Heart right ventricle (tissue), 16 donors: Measurements from ENCODE around the gene KRT71. TPM values are rescaled to one million over a fixed set of nuclear protein-coding genes. Genes with fewer than 3 reads are reported as not detected.

Experiments used
- ATAC-seq, 8 donors: fragments of 200-7000 bp; cut with Tn5 transposase; one replicate each; pipeline ENCODE4 v1.9.1; 2020; ENCODE audit warnings: mild to moderate bottlenecking in 8 of 8, moderate library complexity in 8 of 8, moderate number of reproducible peaks in 1 of 8
- DNase-seq, 2 donors: peaks; one replicate each; pipeline ENCODE4 v3.0.0-alpha.2; 2020
- H3K27ac ChIP-seq, 10 donors: fragments of 200-600 bp; sonication (generic) in 2 of 10; one replicate each; pipeline versions ENCODE4 v1.5.0 to v1.8.0; 2020 to 2022; ENCODE audit warnings: mild to moderate bottlenecking in 3 of 10
- H3K27me3 ChIP-seq, 7 donors: fragments of 200-600 bp; one replicate each; pipeline ENCODE4 v1.8.0; 2021 to 2022; ENCODE audit warnings: mild to moderate bottlenecking in 2 of 7
- H3K36me3 ChIP-seq, 9 donors: fragments of 200-600 bp; sonication (generic) in 1 of 9; one replicate each; pipeline versions ENCODE4 v1.5.0 to v1.8.0; 2020 to 2022; ENCODE audit warnings: mild to moderate bottlenecking in 2 of 9
- H3K4me1 ChIP-seq, 9 donors: fragments of 200-600 bp; sonication (generic) in 1 of 9; one replicate each; pipeline versions ENCODE4 v1.5.0 to v1.8.0; 2020 to 2022; ENCODE audit warnings: mild to moderate bottlenecking in 4 of 9
- H3K4me3 ChIP-seq, 10 donors: fragments of 200-600 bp; sonication (generic) in 2 of 10; one replicate each; pipeline versions ENCODE4 v1.5.0 to v1.8.0; 2020 to 2022; ENCODE audit warnings: mild to moderate bottlenecking in 7 of 10, moderate library complexity in 2 of 10
- H3K9me3 ChIP-seq, 11 donors: fragments of 200-600 bp in 10 of 11; sonication (generic) in 2 of 11; one replicate each; pipeline versions ENCODE4 v1.5.0 to v1.8.0; 2013 to 2022; ENCODE audit warnings: mild to moderate bottlenecking in 2 of 11, control low read depth in 1 of 11, moderate library complexity in 1 of 11
- WGBS, 2 donors: extraction: QIAGEN DNeasy Blood & Tissue Kit; methylation state at CpG; one replicate each; pipeline ENCODE4 v1.1.7; 2013; ENCODE audit warnings: inconsistent platforms in 1 of 2; 5-methylcytosine and 5-hydroxymethylcytosine counted together
- intact Hi-C, 10 donors: fragments of 100-400 bp; cut with DNase I; formaldehyde crosslinking; loops; one replicate each; pipeline versions ENCODE4 v1.11.1 to v1.14.2; 2022
- polyA plus RNA-seq, 2 donors: library from polyadenylated mRNA; stranded (reverse); fragments of 200-250 nt; gene quantifications; one replicate each; pipeline ENCODE4 v1.2.3, GENCODE V29; 2013
- total RNA-seq, 10 donors: library from RNA; stranded (reverse); fragmentation: NEBNext Ultra II Directional in 3 of 10; extraction: Animal tissue kit (Norgen Biotek cat#: 25700) in 3 of 10; gene quantifications; one replicate each; pipeline versions ENCODE4 v1.2.1 to v1.2.4, GENCODE V29; 2021 to 2023
- TF ChIP-seq, protein P1 (sequence below), 9 donors: fragments of 200-600 bp; sonication (generic) in 2 of 9; IDR thresholded peaks; one replicate each; pipeline versions ENCODE4 v1.5.0 to v1.8.0; 2021 to 2022; ENCODE audit warnings: antibody characterized with exemption in 9 of 9, mild to moderate bottlenecking in 5 of 9, moderate library complexity in 1 of 9
- donor health status: Arrhythmogenic right ventricular cardiomyopathy.
- donor health status: ischemic (EF 13 %, LVEDD 7.1; RV severe dilation, severe dysfunction).
- donor health status: healthy with polysubstance abuse.
- donor health status: DM: no; HTN: yes; CAD: no.
- donor health status: DM: no; HTN: no; CAD: no.
- donor health status: ischemic (EF 25% LVEDD 6.9; RV normal size, moderate dysfunction).
- donor health status: ischemic (EF 25% LVEDD 5.7; RV mildly dilated, moderate dysfunction).
- donor health status: healthy.
- donor health status: DM: yes; HTN: yes; CAD: no.
- donor health status: Ischemic cardiomyopathy.
- donor health status: ischemic (EF 35%, LVEDD 5.7; RV mildly dilated, moderate dysfunction).
- donor health status: nonischemic (EF 11% LVEDD 7.7; RV severe dilation, severe dysfunction).
- donor health status: DM: yes; HTN: yes; CAD: no.
- donor health status: PGD.
- donor health status: ischemic (EF 29% LVEDD 5.4; RV normal size, mild dysfunction).
- donor health status: nonischemic (EF 23%, LVEDD 6.1; RV moderate dilation, normal function).

KRT71 gene
- total and polyA plus RNA-seq, 12 donors, result not detected

DNA sequence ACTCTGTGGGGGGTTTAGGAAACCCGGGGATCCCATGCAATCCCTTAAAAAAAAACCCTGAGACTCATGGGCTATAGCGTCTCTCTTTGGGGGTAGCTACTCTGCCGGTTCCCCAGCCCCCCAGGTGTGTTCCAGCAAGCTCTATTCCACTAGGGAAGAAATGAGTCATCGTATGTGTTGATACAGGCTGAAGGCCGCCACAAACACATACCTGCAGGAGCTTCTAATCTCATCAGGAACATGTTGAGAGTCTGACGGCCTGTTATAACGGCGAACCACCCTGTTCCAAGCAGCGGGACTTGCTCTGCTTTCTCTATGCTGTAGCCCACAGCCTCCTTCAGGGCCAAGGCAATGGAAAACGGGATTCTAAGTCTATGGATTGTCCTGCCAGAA, 31.8 kb downstream of the KRT71 start:
- Histone ChIP-seq H3K9me3 (no peaks in the 10 kb centered on the region), H3K4me3 (no peak overlapping the region), H3K27ac (no peak overlapping the region), H3K4me1 (no peaks in the 10 kb centered on the region), H3K36me3 (no peaks in the 10 kb centered on the region), H3K27me3 (peaks cover 0 to 39% (median 5%) of the 10 kb centered on the region in 7 donors)
- DNase-seq (no peak), ATAC-seq (peak in 1 of 8 donors; percentile 25)
- intact Hi-C loops, result no loop called here
- TF ChIP-seq, protein P1, sequence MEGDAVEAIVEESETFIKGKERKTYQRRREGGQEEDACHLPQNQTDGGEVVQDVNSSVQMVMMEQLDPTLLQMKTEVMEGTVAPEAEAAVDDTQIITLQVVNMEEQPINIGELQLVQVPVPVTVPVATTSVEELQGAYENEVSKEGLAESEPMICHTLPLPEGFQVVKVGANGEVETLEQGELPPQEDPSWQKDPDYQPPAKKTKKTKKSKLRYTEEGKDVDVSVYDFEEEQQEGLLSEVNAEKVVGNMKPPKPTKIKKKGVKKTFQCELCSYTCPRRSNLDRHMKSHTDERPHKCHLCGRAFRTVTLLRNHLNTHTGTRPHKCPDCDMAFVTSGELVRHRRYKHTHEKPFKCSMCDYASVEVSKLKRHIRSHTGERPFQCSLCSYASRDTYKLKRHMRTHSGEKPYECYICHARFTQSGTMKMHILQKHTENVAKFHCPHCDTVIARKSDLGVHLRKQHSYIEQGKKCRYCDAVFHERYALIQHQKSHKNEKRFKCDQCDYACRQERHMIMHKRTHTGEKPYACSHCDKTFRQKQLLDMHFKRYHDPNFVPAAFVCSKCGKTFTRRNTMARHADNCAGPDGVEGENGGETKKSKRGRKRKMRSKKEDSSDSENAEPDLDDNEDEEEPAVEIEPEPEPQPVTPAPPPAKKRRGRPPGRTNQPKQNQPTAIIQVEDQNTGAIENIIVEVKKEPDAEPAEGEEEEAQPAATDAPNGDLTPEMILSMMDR (IDR thresholded peaks at IDR 0.05), result no peak
- 61 to 71% methylated on average over 10 of the region's 10 CpGs for WGBS, 2 donors

DNA sequence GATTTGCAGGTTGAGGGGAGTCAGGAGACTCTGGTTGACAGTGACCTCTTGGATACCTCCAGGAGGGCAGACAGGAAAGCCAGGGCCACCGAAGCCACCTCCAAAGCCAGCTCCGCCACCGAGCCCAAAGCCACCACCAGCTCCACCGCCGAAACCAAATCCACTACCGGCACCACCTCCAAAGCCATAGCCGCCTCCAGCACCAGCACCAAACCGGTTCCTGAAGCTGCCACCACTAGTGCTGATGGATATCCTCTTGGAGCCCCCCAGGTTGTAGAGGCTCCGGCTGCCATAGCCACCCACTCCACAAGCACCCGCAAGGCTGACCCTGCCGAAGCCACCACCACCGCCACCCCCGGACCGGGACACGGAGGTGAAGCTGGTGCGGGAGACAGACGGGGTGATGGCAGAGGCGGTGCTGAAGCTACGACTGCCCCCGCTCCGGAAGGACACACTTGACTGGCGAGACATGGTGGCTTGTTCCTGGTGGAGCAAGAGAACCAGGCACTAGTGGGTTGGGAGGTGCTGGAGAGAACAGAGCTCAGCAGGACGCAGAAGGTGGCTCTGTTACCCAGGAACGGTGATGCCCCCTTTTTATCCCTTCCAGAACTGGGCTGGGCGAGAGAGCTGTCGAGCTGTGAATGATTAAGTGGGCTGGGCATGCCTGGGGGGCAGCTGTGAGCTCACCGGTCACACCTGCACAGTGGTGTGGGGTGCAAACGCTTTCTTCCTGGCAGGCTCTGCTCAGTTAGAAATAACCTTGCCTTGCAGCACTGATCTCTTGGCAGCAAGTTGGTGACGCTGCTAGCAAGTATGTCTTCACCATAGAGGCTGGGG, 32.9 kb downstream of the KRT71 start, which contains the start of gene KRT5:
TSS of gene KRT5 (minus strand) at position 569 of the 837 bp plus-strand sequence. CDS start at position 471, 98 bp downstream.
- peak in 1 of 8 donors; percentile 17 for ATAC-seq
- Histone ChIP-seq H3K27ac (no peak within 1 kb of the TSS), H3K4me1 (no peaks in the 10 kb centered on the region), H3K4me3 (no peak within 1 kb of the TSS), H3K27me3 (peaks cover 0 to 46% (median 5%) of the 10 kb centered on the region in 7 donors), H3K36me3 (no peaks in the 10 kb centered on the region), H3K9me3 (no peaks in the 10 kb centered on the region)
- TF ChIP-seq, protein P1 (IDR thresholded peaks at IDR 0.05), result no peak
- 85 to 87% methylated on average over 29 of the region's 29 CpGs for WGBS, 2 donors
- no peak for DNase-seq
- intact Hi-C loops, result loop anchor here in 2 of 10 donors (10.0 kb wide), 2 partner anchors 155 to 365 kb away; partner anchors contain the start of gene KRT85 (in 1 of the 2)

DNA sequence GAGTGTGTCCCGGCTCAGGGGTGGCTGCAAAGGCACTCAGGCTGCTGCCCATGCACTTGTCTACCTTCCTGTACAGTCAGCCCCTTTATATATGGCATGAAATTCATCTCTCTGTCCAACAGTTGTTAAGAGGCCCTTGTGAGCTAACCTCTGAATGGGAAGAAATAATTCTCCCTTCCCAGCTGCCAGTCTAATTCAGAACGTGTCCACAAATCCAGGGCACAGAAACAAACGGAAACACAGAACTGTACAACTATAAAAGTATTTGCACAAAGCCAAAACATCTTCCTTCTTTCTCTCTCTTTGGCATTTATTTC, 33.6 kb downstream of the KRT71 start:
- intact Hi-C loops, result loop anchor here in 2 of 10 donors (10.0 kb wide), 2 partner anchors 155 to 365 kb away; partner anchors contain the start of gene KRT85 (in 1 of the 2)
- H3K4me3 ChIP-seq, result no peak overlapping the region
- DNase-seq (no peak), ATAC-seq (no peak)
- WGBS, 2 donors, result 79 to 90% methylated on average over 3 of the region's 3 CpGs
- H3K27ac ChIP-seq, result no peak overlapping the region
- peaks cover 0 to 52% (median 5%) of the 10 kb centered on the region in 7 donors for H3K27me3 ChIP-seq
- no peaks in the 10 kb centered on the region for H3K9me3 ChIP-seq
- TF ChIP-seq, protein P1 (IDR thresholded peaks at IDR 0.05), result no peak
- no peaks in the 10 kb centered on the region for H3K4me1 ChIP-seq
- no peaks in the 10 kb centered on the region for H3K36me3 ChIP-seq

DNA sequence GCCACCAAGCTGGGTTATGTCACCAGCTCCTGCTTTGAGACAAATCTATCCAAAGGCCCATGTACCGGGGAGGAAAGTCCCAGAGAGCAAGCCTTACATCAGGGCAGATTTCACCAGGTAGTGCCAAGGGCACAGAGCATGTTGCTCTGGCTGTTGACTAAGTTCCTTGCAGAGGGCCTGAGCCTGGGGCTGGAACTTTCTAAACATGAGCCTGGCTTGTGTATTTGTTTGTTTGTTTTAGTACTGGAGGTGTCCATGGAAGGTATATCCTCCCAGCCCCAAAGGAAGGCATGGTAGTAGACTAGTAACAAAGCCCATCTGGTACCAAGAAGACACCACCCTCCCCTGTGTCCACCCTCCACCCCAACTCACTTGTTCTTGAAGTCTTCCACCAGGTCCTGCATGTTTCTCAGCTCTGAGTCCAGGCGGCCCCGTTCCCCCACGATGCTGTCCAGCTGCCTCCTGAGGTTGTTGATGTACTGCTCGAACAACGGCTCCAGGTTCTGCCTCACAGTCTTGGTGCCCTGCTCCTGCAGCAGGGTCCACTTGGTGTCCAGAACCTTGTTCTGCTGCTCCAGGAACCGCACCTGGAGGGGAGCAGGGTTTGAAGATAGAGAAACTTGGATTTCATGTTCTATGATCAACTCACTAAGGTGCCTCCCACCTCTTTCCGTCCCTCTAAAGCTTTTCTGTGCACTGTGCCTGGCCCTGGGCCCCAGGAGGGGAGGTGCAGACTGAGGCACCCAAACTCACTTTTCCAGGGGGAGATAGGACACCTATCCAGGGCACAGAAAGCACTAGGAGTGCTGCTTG, 34.2 kb downstream of the KRT71 start:
- ATAC-seq (no peak), DNase-seq (no peak)
- TF ChIP-seq, protein P1 (IDR thresholded peaks at IDR 0.05), result no peak
- no peaks in the 10 kb centered on the region for H3K4me1 ChIP-seq
- H3K9me3 ChIP-seq, result no peaks in the 10 kb centered on the region
- 82 to 85% methylated on average over 8 of the region's 8 CpGs for WGBS, 2 donors
- H3K36me3 ChIP-seq, result no peaks in the 10 kb centered on the region
- H3K27me3 ChIP-seq, result peaks cover 0 to 53% (median 5%) of the 10 kb centered on the region in 7 donors
- no peak overlapping the region for H3K4me3 ChIP-seq
- H3K27ac ChIP-seq, result no peak overlapping the region
- intact Hi-C loops, result loop anchor here in 2 of 10 donors (10.0 kb wide), 2 partner anchors 154 to 364 kb away; partner anchors contain the start of gene KRT85 (in 1 of the 2)
